Activated CD8-positive, alpha-beta memory T cell treated with anti-CD3 and anti-CD28 coated beads for 1 hour (primary cell): ENCODE data around the gene SLMAP.
"Not testable (repeated sequence)": the region's sequence is repeated elsewhere in the genome, so short reads cannot be mapped to it uniquely, and the experiment has no call there.

Experiments used
- DNase-seq, 2 donors: peaks; one replicate each; pipeline ENCODE4 v3.0.0-alpha.2; 2020; ENCODE audit warnings: low read depth in 1 of 2; ENCODE audit errors: extremely low read depth in 1 of 2

Gene SLMAP

DNA sequence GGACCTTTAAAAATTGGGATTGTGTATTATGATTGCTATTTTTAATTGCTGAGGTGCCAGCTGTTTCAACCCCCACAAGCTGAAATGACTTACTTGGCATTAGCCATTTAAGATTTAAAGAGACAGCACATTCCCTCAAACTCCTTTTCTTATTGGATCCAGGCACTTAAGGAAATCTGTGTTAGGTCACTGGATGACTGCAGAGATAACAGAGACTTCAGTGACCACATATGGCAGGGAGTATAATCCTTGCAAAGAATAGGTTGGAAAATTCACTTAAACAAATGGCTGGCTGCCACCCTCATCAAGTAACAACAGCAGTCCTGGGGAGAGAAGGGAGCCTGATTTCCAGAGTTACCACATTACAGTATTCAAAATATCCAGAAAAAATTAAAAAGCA is 66.6 kb downstream of the SLMAP start:
- DNase-seq: no peak

DNA sequence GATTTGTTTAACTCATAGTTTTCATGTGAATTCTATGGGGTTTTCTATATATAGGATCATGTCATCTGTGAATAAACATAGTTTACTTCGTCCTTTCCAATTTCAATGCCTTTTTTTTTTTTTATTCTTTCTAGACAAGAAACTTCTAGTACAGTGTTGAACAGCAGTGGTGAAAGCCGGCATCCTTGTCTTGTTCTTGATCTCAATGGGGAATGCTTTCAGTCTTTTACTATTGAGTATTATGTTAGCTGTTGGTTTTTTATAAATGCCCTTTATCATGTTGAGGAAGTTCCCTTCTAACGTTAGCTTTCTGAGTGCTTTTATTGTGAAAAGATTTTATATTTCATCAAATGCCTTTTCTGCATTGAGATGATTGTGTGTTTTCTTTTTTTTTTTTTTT is 69.0 kb downstream of the SLMAP start:
- DNase-seq: no peak

DNA sequence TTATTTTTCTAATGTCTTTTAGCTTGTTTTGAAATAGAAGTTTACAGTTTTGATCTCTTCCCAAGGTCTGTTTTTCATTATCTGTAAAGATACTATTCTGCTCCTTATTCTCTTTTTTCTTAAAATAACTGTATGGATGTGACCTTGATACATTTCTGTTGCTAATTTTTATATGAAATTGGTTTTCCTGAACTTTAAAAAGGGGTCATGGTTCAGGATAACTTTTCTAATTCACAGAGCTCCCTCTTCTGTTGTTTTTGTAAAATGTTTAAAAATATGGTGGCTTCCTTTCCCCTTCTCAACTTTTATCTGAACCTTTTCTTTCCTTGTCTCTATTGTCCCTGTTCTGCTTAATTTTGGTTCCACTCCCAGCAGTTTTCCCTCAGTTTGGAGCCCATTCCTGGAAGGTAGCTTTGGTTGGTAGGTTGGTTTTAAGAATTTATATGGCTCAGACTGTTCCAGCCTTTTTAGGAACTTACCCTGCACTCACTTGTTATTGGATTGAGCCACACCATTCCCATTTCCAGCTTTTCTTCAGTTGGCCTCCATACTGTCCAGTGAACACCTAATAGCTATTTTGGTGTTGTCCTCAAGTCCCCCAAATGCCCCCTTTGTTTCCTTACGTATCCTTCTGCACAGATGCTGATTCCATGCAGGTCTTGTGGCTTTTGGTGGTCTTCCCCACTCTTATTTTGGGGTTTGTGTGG is 70.3 kb downstream of the SLMAP start:
- DNase-seq: no peak

DNA sequence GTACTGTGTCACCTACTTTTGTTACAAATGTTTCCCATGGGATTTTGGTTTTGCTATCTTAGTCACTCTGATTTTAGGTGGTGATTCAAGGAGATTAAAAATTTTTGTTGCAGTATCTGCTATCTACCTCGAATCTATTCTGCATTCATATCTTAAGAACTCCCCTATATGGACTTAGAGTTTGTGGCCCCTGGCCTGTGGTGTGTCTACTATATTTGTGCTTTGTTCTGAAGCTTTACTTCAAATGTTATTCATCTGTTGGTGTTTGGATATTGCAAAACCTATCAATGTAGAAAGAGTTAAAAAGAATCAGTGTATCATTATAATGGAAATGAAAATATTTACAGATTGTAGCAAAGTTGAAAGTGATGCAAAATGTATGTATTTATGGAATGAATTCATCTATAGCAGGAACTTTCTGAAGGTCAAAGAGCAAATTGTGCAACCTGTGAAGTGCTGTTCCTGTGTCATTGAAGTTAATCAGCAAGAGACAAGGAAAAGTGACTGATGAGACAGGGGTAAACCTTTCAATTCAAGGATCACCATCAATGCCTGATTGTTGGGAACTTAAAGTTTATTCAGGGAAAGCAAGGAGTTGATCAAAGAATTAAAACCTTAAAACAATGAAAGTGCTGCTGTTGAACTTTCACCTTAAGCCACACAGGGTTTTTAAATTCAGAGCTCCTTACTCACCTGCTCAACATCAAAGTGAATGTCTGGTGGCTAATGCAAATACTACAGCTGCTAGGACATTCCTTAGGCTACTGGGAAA is 71.0 kb downstream of the SLMAP start:
- DNase-seq: no peak

DNA sequence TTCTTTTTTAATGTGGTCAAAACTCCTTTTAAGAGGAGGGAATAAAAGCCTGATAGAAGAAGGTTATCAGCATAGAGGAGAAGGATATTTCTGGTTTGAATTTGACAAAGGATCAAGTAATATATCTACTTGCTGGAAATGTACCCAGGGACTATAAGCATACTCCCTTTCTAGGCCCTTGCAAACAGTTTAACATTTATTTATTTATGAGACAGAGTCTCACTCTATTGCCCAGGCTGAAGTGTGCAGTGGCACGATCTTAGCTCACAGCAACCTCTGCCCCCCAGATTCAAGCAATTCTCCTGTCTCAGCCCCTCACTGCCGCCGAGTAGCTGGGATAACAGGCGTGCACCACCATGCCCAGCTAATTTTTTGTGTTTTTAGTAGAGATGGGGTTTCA is 71.6 kb downstream of the SLMAP start:
- DNase-seq: no peak

DNA sequence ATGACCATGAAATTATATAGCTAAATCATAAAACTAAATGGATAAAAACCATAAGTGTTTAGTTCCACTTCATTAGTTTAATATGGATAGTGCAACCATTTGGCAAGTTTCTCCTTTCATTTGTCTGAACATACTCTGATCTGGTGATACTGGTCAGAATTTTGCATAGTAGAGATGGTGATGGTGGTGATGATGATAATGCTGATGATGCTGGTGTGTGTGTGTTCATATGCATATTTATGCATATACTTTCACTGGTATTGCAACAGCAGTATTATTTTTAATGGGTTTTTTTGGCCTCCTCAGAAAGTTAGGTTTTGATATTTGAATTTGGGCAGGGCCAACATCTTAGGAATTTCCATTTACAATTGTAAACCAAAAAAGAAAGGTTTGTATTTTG is 76.4 kb downstream of the SLMAP start:
- DNase-seq: no peak

DNA sequence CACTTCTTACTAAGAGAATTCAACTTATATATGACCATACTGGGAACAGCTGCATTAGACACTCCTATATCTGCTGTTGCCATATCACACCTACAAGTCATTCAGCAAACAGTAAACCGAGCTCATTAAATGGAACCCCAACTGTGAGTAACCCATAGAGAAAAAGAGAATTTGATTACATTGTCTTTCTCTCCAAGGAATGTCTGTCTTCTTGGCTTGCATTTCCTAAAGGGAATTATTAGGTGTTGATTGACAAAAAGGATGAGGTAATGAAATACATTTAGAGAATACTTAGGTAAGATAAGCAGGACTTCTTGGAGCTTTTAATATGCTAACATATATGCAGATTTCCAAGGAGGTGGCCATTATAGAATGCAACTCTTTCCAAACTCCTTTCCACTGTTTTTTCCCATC is 76.8 kb downstream of the SLMAP start:
- DNase-seq: no peak

DNA sequence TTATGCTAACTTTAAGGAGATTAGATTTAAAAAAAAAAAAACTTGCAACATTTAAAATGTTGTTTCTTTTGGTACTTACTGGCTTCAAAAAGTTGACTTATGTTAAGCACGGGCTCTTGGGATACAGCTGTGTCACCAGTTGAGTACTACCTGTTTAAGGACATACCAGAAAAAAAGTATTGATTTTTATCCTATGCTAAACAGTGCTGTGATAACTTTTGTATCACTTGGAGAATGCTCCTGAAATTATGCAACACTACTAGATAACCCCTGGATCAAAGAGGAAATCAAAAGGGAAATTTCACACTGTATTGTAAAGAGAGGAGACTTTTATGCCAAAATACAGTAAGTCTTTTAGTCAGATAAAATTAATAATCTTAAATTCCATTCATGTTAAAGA is 77.7 kb downstream of the SLMAP start:
- DNase-seq: no peak

DNA sequence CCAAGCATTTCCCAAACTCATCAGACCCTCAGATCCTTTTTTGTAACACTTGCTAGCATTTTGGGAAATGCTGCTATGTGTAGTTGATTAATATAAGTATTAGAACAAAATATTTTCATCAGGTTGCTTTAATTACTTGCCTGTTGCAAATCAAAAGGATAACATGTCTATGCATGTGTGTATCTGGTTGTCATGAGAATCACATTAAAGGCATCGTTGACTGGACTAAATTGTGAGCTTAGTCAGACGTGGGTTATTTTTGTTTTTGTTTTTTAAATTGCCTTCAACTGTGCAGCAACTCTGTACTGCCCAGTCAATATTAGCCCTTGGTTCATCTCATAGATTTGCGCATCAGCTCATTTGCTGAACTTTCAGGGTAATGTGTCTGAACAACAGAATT is 81.6 kb downstream of the SLMAP start:
- no peak for DNase-seq

DNA sequence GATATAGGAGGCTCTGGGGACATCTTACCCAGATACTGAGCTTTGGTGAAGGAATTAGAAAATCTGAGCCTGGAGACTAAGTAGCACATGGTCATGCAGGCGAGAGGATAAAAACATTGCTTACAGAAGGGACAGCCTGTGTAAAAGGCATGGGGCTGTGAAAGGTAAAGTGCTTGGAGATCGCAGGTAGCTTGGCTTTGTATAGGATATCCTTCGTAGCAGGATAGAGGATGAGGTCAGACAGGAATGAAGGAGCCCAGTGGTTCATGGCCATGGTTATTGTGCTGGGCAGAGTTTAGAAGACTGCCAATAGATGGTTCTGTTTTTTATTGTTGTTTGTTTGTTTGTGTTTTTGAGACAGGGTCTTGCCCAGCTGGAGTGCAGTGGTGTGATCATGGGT is 82.5 kb downstream of the SLMAP start:
- no peak for DNase-seq

DNA sequence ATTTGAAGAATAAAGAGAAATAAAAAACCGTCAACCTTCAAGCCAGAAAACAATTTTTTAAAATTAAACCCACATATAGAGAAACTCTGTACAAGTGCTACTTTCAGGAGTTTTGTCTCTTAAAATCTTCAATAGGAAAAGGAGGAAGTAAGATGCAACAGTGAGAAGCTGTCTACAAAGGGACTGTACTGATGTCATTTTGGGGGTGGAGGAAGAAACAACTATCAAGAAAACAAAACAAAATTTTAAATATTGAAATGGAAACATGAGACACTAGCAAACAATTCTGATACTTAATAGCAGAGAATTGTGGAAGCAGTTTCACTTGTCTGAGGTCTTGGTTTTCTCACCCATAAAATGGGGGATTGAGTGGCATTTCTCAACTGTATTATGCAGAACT is 84.4 kb downstream of the SLMAP start:
- no peak for DNase-seq

DNA sequence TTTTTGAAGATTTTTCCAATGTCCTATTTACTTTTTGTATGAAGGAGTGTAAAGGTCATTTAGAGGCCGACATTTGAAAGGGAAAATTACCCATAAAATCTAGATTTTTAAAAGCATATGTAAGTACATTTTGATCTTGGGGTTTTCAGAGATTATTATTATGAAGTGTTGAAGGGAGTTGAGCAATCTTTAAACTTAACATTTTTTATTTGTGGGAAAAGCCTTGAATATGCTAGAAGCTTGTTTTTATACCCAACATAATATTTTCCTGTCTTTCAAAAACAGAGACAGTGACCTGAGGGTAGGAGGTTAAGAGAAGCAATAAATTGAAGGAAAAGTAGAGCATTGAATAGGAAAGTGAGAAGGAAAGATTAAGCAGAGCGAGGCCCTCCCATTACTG is 85.7 kb downstream of the SLMAP start:
- DNase-seq: no peak

DNA sequence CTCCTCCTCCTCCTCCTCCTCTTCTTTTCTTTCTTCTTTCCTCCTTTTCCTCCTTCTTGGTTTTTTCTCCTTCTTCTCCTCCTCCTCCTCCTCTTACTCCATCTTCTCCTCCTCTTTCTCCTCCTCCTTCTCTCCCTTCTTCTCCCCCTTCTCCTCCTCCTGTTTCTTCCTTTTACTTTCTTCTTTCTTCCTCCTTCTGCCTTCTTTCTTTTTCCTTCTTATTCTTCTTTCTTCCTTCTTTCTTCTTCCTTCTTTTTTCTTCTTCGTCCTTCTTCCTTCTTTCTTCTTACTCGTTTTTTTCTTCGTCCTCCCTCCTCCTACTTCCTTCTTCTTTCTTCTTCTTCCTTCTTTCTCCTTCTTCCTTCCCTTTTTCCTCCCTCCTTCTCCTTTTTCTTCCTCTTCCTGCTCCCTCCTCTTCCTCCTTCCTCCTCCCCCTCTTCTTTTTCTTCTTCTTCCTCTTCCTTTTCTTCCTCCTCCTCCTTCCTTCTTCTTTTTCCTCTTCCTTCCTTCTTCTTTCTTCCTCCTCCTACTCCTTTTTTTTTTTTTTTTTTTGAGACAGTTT is 92.1 kb downstream of the SLMAP start:
- no peak for DNase-seq

DNA sequence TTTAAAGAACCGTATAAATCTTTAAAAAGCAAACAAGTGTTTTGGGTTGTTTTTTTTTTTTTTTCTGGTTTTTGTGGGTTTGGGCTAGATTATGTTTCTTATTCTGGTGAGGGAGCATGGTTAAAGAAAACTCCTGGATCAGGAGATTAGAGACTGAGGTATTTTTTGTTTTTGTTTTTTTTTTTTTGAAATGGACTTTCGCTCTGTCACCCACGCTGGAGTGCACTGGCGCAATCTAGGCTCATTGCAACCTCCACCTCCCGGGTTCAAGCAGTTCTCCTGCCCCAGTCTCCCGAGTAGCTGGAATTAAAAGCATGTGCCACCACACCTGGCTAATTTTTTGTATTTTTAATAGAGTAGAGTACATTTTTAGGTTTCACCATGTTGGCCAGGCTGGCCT is 95.2 kb downstream of the SLMAP start:
- no peak for DNase-seq

DNA sequence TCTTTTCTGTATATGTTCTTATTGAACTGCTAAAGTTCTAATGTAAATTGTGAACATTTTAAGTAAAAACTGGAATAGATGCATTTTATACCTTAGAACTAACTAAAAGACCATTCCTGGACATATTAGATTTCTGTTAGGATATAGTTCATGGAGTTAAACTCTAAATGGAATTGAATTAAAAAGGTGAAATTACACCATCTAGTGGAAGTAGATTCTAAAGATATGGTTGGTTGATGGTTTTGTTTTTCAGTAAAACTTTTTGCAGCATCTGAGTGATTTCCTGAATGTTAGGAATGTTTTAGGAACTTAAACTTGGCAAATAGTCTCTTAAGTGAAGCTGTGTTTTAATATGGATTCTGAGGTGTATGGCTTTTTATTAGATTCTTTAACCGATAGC is 96.8 kb downstream of the SLMAP start:
- no peak for DNase-seq

DNA sequence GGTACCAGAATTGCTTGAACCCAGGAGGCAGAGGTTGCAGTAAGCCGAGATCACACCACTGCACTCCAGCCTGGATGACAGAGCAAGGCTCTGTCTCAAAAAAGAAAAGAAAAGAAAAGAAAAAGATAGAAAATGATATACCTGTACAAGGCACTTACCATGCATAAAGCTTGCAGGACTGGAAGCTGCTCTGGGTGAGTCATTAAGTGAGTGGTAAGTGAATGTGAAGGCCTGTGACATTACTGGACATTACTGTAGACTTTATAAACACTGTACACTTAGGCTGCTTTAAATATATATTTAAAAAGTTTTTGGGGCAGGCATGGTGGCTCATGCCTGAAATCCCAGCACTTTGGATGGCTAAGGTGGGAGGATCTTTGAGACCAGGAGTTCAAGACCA is 99.2 kb downstream of the SLMAP start:
- DNase-seq: no peak

DNA sequence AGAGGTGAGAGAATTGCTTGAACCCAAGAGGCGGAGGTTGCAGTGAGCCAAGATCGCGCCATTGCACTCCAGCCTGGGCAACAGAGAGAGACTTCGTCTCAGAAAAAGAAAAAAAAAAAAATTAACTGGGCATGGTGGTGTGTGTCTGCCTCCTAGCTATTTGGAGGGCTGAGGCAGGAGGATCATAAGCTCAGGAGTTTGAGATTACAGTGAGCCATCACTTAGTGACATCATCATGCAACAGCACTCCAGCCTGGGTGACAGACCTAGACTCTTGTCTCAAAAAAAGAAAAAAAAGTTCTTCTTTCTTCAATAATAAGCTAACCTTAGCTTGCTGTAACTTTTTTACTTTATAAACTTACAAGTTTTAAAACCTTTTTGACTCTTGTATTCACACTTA is 99.8 kb downstream of the SLMAP start:
- no peak for DNase-seq

DNA sequence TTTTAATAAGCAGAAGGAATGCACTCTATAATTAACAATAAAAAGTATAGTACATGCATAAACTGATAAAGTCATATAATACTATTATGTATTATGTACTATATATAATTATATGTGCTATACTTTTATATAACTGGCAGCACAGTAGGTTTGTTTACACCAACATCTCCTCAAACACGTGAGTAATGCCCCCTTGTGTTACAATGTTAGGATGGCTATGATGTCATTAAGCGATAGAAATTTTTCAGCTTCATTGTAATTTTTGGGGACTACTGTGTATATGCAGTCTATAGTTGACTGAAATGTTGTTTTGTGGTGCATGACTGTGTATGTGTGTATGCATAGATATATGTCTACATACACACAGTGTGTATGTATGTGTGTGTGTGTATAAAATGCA is 100.6 kb downstream of the SLMAP start:
- DNase-seq: no peak

DNA sequence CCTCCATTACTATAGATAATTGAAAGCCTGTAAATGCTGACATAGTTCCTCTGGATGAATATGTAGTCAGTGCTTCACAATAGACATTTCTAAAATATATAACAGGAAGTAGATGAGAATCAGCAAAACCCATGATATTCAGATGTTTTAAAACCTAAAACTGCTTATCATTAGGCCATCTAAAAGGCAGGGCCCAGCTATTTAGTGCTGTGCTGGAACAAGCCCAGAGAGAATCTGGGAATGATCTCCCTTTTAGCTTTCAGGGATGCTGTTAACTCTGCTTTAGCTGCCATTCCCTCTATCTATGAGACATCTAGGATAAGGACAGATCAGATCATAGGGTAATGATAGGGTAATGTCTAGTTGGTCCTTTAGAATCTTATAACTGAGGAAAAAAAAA is 106.8 kb downstream of the SLMAP start:
- no peak for DNase-seq

DNA sequence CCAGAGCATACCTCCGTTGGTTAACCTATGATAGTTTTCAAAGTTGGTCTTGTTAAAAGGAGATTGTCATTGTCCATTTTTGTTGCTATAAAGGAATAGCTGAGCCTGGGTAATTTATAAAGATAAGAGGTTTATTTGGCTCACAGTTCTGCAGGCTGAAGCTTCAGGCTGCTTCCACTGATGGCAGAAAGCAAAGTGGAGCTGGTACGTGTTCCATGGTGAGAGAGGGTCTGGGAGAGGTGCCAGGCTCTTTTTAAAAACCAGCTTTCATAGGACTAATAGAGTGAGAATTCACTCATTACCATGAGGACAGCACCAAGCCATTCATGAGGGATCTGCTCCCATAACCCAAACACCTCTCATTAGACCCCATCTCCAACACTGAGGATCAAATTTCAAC is 107.3 kb downstream of the SLMAP start:
- no peak for DNase-seq

DNA sequence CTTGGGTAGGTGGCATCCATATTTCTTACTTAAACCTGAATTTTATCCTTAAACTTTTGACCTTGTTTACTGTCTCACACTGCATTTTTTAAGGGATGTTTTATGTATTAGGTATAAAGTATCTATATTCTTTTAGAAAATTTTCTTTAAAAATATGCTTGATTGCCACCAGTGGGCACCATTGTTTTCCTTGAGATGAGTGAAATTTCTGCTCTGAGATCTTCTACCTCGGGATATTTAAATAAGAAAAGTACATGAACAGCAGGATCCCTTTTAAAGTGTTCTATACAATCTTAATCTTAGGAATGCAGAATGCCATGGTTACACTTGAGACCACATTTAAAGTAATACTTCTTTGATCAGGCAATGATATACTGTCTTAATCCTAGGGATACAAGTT is 108.7 kb downstream of the SLMAP start:
- DNase-seq: no peak

DNA sequence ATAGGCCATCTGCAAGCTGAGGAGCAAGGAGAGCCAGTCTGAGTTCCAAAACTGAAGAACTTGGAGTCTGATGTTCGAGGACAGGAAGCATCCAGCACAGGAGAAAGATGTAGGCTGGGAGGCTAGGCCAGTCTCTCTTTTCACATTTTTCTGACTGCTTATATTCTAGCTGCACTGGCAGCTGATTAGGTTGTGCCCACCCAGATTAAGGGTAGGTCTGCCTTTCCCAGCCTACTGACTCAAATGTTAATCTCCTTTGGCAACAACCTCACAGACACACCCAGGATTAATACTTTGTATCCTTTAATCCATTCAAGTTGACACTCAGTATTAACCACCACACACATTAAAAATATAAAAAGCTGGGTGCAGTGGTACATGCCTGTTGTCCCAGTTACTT is 113.0 kb downstream of the SLMAP start:
- not testable (repeated sequence) for DNase-seq
